Breast epithelium (tissue), 3 donors: Measurements from ENCODE around the gene OSER1.

Experiments used
- POLR2A ChIP-seq: fragments of 450-650 bp; IDR thresholded peaks from one replicate; pipeline ENCODE4 v1.6.1; 2016; ENCODE audit warnings: antibody characterized with exemption, mild to moderate bottlenecking, moderate library complexity
- POLR2AphosphoS5 ChIP-seq, 3 donors: sonication (generic); formaldehyde crosslinking; IDR thresholded peaks; one replicate each; pipeline ENCODE4 v1.6.1; 2017; ENCODE audit warnings: antibody characterized with exemption in 3 of 3
- TF ChIP-seq, protein P1 (sequence below), 3 donors: fragments of 450-650 bp; IDR thresholded peaks; one replicate each; pipeline ENCODE4 v1.5.1; 2016 to 2017; ENCODE audit warnings: antibody characterized with exemption in 3 of 3, mild to moderate bottlenecking in 3 of 3, moderate library complexity in 3 of 3

DNA sequence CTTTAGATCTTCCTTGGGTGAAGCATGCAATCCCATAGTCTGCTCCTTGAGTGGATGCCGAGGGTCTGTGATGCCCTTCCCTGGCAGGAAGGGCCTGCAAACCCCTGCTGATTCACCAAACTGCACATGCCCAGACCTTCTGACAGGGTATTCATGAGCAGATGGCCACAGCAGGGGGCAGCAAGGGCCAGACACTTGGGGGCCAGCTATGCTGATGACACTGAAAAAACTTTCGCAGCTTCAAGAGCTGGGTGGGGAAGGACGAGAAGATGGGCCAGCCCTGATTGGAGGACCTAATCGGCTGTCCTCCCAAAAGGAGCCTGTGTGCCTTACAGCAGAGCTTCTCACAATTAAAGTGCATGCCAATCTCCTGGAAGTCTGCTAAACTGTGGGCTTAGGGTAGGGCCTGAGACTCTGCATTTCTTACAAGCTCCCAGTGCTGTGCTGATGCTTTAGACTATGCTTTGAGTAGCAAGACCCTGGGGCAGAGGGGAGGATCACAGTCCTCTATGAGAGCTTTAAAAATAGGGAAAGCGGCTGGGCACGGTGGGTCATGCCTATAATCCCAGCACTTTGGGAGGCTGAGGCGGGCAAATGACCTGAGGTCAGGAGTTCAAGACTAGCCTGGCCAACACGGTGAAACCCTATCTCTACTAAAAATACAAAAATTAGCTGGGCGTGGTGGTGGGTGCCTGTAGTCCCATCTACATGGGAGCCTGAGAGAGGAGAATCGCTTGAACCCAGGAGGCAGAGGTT lies 21.3 kb upstream of the OSER1 start:
- TF ChIP-seq, protein P1, sequence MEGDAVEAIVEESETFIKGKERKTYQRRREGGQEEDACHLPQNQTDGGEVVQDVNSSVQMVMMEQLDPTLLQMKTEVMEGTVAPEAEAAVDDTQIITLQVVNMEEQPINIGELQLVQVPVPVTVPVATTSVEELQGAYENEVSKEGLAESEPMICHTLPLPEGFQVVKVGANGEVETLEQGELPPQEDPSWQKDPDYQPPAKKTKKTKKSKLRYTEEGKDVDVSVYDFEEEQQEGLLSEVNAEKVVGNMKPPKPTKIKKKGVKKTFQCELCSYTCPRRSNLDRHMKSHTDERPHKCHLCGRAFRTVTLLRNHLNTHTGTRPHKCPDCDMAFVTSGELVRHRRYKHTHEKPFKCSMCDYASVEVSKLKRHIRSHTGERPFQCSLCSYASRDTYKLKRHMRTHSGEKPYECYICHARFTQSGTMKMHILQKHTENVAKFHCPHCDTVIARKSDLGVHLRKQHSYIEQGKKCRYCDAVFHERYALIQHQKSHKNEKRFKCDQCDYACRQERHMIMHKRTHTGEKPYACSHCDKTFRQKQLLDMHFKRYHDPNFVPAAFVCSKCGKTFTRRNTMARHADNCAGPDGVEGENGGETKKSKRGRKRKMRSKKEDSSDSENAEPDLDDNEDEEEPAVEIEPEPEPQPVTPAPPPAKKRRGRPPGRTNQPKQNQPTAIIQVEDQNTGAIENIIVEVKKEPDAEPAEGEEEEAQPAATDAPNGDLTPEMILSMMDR (IDR thresholded peaks at IDR 0.05): no peak
- no peak for TF ChIP-seq POLR2AphosphoS5 (IDR thresholded peaks at IDR 0.05)
- TF ChIP-seq POLR2A: no peak
